ENCODE data around the gene WBP2NL.
"Not testable (repeated sequence)": the region's sequence is repeated elsewhere in the genome, so short reads cannot be mapped to it uniquely, and the experiment has no call there.

The WBP2NL gene

DNA sequence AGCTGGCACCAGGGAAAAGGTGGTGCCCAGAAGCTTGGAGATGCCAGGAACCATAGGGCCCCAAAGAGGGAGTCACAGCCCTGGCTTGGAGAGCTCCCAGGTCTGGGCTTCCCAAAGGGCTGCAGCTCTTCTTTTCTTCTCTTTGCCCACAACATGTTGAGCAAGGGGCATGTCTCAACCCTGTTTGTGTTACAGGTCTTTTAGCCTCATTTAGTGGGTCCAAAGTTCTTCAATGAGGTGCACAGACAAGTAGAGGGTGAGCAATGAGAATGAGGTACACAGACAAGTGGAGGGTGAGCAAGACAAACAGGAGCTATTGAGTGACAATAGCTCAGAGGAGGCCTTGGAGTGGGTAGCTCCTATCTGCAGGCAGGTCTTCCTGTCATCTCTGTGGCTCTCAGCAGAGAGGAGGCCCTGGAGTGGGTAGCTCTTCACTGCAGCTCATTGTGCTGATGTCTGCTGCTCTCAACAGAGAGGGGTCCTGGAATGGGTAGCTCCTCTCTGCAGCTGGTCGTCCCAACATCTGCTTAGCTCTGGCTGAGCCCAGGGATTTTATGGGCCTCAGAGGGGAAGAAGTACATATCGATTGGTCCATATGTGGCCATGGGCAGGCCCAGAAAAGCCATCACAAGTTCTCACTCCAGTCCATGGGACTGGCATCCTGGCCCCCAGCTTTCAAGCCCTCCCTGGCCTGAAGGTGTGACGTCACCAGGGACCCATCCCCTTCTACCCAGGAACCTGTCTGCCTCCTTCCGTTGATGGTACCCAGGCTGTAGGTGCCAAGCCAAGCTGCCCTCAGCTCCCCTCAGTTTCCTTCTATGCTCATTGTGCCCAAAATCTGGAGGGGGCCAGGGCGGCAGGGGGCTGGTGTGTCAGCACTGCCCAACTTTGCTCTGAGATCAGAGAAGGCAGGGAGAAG is 34.9 kb downstream of the WBP2NL start:
- no peak for DNase-seq (ENCODE audit: low spot score)

DNA sequence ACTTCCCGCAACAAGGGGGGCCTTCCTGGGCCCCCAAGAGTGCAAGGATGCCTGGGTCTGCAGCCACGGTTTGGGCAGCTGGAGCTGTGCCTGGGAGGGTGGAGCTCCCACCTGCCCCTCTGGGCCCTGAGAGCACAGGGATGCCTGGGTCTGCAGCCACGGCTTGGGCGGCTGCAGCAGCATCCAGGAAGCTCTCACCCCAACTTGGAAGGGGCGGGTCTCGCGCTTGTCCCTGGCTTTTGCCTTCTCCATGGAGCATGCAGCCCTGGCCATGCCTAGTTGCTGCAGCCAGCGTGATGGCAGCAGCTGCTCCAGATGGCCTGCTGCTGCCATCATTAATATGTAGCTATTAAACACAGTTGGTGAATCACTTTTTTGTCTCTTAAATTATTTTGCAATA is 36.7 kb downstream of the WBP2NL start:
- DNase-seq (ENCODE audit: low spot score), result no peak

GRCh38 chr22:42039271-42039670 is 40.7 kb downstream of the WBP2NL start:
- DNase-seq (ENCODE audit: low spot score), result no peak

GRCh38 chr22:42041784-42042183 is 43.2 kb downstream of the WBP2NL start:
- no peak for DNase-seq (ENCODE audit: low spot score)

DNA sequence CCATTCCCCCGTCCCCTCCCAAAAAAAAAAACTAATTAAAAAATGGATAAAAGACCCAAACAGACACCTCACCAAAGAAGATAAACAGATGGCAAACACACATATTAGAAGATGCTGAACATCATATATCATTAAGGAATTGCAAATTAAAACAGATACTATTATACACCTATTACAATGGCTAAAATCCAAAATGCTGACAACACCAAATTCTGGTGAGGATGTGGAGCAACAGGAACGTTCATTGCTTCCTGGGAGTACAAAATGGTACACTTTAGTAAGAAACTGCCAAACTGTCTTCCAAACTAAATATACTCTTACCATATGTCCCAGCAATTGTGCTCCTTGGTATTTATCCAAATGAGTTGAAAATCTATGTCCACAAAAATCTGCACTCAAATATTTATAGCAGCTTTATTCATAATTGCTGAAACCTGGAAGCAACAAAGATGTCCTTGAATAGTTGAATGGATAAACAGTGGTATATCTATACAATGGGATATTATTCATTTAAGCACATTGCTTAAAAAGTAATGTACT is 52.1 kb downstream of the WBP2NL start:
- DNase-seq (ENCODE audit: low spot score), result no peak

- DNase-seq (ENCODE audit: low spot score), result no peak
These were observed 54.2 kb downstream of the WBP2NL start for GRCh38 chr22:42052765-42053164.

DNA sequence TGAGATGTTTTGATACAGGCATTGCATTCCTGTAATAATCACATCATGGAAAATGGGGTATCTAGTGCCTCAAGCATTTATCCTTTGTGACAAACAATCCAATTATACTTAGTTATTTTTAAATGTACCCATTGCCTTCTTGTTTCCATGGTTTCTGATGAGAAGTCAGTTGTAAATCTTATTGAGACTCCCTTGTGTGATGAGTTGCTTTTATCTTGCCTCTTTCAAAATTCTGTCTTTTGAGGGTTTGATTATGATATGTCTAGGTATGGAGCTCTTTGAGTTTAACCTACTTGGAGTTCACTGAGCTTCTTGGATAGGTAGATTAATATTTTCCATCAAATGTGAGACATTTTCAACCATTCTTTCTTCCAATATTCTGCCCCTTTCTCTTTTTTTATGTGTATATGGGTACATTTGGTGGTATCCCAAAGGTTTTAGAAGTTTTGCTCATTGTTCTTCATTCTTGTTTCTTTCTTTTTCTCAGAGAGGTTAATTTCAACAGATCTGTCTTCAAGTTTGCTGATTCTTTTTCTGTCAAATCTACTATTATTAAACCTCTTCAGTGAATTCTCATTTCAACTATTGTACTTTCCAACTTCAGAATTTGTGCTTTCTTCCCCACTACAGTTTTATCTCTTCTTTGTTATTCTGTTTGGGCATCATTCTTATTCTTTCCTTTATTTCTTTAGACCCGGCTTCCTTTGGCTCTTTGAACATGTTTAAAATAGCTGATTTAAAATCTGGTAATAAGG is 58.3 kb downstream of the WBP2NL start:
- no peak for DNase-seq (ENCODE audit: low spot score)

GRCh38 chr22:42060489-42060888 is 61.9 kb downstream of the WBP2NL start:
- DNase-seq (ENCODE audit: low spot score), result no peak

DNA sequence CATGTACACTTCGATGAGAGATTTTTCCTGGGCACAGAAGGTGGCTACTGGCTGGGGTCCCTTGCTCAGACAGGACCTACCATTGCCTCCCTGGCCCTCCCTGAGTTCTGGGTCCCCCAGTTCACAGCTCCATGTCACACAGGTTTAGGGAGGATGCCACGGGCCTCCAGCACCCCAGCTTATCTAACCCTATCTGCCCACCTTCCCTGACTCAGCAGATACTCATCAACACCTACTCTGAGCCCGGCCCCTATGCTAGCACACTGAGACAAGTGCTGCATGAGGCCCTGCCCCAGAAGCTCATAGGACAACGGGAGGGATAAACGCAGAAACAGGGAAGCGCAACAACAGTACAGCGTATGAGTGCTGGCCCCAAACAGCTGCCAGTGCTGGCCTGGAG is 62.5 kb downstream of the WBP2NL start:
- DNase-seq (ENCODE audit: low spot score), result no peak

- DNase-seq (ENCODE audit: low spot score), result no peak
These were observed 64.0 kb downstream of the WBP2NL start for GRCh38 chr22:42062506-42063170.

DNA sequence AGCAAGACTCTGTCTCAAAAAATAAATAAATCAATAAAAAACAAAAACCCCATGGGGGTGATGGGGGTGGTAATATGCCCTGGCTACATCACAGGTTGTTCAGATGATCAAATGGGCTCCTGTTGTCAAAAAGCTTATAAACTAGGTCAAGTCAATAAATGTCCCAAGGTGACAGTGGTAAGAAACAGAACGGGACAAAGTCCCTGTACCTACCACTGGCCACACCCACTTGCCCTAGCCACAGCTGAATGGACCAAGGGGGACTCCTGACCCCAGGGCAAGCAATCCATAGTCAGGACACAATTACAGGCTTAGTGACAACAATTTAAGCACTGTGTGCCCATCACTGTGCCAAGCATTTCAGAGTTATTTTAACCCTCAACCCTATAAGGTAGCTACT is 66.0 kb downstream of the WBP2NL start:
- DNase-seq (ENCODE audit: low spot score), result no peak

GRCh38 chr22:42065438-42066125 is 67.0 kb downstream of the WBP2NL start:
- DNase-seq (ENCODE audit: low spot score), result no peak

DNA sequence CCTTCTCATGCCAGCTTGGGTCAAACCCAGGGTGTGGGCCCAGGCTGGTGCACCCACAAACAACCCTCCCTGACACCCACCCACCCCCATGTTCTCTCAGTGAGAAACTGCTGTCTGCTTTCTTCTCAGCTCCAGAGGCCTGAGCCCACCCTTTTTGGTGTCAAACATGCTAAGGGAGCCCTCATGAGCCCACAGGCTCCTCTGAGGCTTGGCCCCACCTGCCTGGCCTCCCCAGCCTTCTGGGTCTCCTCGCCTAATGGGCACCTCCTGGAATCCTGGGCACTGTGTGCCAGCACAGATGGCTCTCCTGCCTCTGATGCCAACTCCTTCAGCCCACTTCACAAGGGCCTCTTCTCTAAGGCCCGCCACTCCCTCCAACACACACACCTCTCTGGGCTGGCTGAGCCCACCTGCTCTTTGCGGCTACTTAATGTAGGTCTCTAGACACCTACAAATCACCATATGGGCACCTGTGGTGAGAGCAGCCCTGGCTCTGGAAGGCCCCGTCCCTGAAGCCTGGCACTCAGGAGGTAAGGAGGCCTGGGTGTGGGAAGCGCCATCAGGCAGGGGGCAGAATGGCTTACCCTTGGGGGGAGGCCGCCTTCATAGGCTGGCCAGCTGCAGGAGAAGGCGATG is 67.7 kb downstream of the WBP2NL start:
- no peak for DNase-seq (ENCODE audit: low spot score)

GRCh38 chr22:42066937-42067336 is 68.3 kb downstream of the WBP2NL start:
- DNase-seq (ENCODE audit: low spot score), result no peak

DNA sequence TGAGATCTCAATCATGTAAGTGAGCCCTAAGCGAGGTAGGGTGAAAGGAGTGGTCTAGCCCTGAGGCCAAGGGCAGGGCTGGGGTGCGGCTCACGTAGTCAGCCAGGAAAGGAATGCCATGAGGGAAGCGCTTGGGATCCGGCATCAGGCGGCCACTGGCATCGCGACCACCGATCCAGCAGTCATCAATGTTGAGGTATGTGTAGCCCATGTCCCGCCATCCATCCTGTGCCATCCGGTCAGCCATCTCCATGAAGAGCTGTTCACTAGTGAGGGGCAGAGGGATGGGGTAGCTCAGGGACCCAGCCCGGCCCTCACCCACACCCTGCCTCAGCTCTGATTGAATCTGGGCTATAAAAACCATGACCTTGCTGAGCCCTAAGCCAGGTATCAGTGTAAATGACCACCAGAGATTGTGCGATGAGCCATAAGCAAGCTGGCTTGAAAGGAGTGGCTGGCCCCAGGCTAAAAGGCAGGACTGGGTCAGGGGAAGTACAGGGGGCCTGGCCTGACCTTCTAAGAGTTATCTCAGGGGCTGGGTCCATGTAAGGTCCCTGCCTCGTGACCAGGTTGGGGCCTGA is 69.2 kb downstream of the WBP2NL start:
- DNase-seq (ENCODE audit: low spot score), result no peak

DNA sequence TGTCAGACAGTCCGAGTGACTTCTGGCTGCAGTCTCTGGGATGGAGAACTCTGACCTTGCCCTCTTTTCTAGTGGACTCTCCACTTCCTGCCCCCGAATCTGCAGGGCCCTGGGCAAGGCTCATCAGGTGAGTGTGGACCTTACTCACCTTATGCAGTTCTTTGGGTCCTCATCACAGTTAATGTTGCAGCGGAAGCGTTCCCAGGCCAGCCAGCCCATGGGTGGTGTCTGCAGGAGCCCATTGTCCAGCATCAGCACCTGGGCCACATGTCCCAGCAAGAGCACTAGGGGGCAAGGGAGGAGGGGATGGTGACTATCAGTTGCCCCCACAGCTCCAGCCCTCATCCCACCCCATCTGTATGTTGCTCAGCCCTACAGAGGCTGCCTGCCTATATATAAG is 69.7 kb downstream of the WBP2NL start:
- DNase-seq (ENCODE audit: low spot score), result no peak

GRCh38 chr22:42069801-42070516 is 71.4 kb downstream of the WBP2NL start:
- DNase-seq (ENCODE audit: low spot score), result no peak

DNA sequence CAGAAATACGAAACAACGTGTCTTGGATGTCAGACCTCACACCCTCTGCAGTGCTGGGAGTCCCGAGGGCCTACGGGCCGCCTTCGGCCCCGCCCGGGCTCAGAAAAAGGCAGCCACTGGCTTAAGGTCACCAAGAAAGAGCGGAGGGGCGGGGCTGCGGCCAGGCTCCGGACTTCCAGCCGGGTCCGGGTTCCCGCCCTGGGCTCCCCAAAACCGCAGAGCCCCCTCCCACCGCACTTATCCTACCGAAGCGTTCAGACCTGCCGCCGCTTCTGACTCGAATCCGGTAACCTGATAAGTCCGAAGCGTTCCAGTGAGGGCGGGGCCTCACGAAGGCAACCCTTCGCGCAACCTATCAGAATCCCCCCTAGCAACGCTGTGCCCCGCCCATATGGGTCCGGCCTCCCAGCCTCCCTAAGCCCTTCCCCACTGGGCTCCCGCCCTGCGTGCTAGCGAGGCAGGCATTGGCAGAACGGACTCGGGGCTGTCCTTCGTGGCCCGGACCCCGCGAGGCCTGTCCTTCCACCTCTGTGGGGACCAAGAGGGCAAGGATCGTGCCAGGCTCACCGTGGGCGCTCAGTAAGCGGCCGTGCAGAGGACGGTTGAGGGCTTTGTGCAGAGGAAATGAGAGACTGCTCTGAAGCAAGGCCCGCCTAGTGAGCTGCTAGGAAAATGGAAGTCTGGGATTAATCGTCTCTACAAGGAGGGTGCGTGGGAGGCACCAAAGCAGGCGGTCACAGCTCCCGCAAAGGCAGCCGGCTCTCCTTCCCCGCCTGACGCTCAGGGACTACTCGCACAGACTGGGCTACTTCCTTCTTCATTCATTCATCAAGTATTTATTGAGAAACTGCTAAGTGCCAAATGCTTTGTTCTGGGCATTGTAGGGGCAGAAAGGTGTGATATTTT is 72.2 kb downstream of the WBP2NL start, which contains the start of gene NAGA:
TSS of gene NAGA (minus strand) at position 296 of the 906 bp plus-strand sequence. CDS start 515 bp downstream, outside the sequence.
- DNase-seq (ENCODE audit: low spot score), result peak; percentile 95

DNA sequence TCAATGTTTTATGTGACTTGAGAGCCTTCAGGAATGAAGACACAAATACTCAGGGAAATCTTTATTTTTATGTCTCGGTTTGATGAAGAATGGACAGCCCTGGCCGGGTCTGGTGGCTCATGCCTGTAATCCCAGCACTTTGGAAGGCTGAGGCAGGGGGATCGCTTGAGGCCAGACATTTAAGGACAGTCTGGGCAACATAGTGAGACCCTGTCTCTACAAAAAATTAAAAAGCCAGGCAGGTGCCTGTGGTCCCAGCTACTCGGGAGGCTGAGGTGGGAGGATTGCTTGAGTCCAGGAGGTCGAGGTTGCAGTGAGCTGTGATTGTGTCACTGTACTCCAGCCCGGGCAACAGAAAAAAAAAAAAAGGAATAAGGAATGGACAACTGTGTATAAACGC is 72.9 kb downstream of the WBP2NL start:
- DNase-seq (ENCODE audit: low spot score), result not testable (repeated sequence)

Data from LoVo (cell line).